VCaP (cell line): ENCODE data around the gene BUB3.

Source experiments
- H3K27ac ChIP-seq: fragments of 450-650 bp; 2 replicates; pipeline ENCODE4 v1.5.1; 2017
- TF ChIP-seq, protein P1 (sequence below): fragments of 450-650 bp; conservative IDR thresholded peaks from 2 replicates; pipeline ENCODE4 v1.5.1; 2017; ENCODE audit warnings: mild to moderate bottlenecking, moderate library complexity

BUB3 gene

GRCh38 chr10:123132576-123133477 is 21.4 kb upstream of the BUB3 start:
- TF ChIP-seq, protein P1, sequence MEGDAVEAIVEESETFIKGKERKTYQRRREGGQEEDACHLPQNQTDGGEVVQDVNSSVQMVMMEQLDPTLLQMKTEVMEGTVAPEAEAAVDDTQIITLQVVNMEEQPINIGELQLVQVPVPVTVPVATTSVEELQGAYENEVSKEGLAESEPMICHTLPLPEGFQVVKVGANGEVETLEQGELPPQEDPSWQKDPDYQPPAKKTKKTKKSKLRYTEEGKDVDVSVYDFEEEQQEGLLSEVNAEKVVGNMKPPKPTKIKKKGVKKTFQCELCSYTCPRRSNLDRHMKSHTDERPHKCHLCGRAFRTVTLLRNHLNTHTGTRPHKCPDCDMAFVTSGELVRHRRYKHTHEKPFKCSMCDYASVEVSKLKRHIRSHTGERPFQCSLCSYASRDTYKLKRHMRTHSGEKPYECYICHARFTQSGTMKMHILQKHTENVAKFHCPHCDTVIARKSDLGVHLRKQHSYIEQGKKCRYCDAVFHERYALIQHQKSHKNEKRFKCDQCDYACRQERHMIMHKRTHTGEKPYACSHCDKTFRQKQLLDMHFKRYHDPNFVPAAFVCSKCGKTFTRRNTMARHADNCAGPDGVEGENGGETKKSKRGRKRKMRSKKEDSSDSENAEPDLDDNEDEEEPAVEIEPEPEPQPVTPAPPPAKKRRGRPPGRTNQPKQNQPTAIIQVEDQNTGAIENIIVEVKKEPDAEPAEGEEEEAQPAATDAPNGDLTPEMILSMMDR: peak; percentile 84
- no peak overlapping the region for H3K27ac ChIP-seq

DNA sequence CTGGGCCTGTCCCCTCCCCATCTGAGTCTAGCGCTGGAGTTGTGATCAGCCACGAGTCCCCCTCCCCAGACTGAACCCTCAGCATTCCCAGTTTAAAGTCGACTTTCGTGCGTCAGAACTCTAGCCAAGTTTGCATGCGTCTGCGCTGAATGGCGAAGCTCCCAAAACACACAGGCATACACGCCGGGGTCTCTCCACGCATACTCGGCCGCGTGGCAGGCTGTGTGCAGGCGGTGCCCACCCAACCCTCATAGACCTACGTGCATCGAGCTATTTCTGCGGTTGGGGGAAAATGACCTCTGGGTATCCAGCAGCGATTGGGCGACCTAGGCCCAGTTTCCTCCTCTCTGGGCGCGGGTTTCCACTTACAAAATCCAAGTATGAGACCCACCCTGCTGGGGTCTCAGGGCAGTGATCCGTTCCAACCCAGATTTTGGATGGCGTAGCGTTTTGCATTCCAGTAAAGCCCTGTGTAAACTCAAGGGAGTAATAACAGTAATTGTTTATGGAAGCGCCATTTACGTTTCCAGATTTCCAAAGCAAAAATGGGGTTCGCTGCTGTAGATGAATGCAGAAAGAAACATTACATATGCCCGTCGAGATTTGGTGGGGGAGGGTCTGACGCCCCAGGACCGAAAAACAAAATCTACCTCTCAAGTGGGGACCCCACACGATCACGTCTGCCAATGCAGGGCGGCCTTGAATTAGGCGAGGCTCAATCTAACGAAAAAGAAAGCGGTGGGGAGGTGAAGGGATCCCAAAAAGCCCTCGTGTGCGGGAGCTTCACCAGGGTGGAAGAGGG is 20.5 kb upstream of the BUB3 start:
- H3K27ac ChIP-seq: no peak overlapping the region
- TF ChIP-seq, protein P1: no peak

DNA sequence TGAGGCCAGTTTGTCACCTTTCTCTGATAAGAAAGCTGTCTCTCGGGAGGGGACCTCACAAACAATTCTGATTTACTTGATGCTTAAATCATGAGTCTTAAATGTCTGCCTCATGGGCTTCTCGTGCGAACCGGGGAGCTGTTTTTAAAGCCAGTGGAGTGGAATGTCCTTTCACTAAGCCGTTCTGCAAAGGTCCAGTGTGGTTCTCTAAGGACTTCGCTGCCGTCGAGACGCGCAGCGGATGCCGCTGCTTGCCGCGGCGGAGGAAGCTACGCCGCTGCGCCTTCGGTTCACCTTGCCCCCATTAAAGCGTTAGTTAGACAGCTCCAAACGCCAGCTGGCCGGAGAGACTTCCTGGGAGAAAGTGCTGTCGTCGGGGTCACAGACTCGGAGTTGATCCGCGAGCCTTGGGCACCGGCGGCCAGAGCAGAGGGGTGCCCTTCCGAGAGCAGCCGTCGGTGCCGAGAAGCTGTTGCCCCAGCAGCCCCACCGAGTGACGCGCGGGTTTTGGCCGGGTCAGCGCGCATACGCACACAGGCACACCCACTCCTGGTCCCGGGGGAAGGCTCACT is 19.8 kb upstream of the BUB3 start:
- H3K27ac ChIP-seq: no peak overlapping the region
- TF ChIP-seq, protein P1: no peak

- H3K27ac ChIP-seq: no peak overlapping the region
- TF ChIP-seq, protein P1: no peak
These were observed 19.2 kb upstream of the BUB3 start for GRCh38 chr10:123134915-123135414.

DNA sequence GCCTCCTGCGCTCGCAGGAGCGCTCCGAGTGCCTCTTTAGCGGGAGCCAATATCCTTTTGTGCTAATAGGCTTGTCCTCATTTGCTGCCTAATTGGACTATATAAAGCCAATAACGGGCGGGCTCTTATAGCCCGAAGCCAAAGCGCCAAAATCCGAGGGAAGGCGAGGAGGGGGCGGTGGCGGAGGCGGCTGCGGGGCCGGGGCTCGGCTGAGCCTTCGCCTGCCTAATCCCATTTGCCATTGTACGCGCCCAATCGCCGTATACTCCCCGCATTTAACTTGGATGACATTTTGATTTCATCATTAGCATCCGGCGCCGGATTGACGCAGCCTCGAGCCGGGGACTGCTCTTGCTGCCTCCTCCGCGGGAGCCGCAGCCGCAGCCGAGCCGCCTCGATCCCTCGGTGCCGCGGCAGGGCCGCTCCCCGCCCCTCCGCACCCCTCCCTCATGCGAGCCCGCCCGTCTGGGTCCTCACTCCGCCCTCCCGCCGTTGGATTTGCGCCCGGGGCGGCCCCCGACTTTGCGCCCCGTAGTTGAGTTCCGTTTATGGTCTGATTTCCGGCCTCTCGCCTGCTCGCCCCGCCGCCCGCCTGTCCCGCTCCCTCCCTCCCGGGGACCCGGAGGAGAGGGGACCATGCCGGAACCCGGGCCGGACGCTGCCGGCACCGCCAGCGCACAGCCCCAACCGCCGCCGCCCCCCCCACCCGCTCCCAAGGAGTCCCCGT is 18.6 kb upstream of the BUB3 start, which contains the start of gene HMX3:
Gene HMX3 (plus strand): TSS at position 556 of the 727 bp plus-strand sequence. CDS start 81 bp downstream, at position 637.
- TF ChIP-seq, protein P1: no peak
- no peak within 1 kb of the TSS for H3K27ac ChIP-seq

DNA sequence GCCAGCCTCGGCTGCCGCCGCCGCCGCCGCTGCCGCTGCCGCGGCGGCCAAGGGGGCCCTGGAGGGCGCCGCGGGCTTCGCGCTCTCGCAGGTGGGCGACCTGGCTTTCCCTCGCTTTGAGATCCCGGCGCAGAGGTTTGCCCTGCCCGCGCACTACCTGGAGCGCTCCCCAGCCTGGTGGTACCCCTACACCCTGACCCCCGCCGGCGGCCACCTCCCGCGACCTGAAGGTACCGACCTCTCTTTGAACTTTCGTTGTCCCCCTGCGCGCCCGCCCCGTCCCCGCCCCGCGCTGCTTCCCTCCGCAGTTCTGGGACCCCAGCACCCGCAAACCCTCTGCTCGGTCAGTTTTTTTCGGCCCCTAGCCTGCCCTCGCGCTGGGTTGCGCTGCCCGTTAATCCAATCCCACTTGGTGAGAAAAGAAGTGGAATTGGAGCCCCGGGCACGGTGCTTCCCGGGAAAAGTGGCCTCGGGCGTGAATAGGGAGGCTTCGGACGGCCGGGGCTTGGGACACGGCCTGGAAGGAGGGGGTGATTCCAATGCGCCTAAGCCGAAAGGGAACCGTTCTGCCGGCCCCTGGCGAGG is 17.9 kb upstream of the BUB3 start:
- no peak overlapping the region for H3K27ac ChIP-seq
- TF ChIP-seq, protein P1: no peak
